ENCODE data around the gene CDK11B. TPM values are rescaled to one million over a fixed set of nuclear protein-coding genes. Genes with fewer than 3 reads are reported as not detected.
"Not testable (repeated sequence)": the region's sequence is repeated elsewhere in the genome, so short reads cannot be mapped to it uniquely, and the experiment has no call there.

The CDK11B gene
- total RNA-seq, 4 donors from 2014 or later: 6.8 to 28.5 (median 11.8) TPM

GRCh38 chr1:1637479-1637875 is 21.3 kb downstream of the CDK11B start:
- H3K27me3 ChIP-seq; H3K4me1 ChIP-seq; intact Hi-C loops (cut with DNase I; ENCODE audit: low total_unique reads); H3K4me3 ChIP-seq; H3K9me3 ChIP-seq; H3K36me3 ChIP-seq; H3K27ac ChIP-seq: not testable (repeated sequence)
- DNase-seq: peak in 1 of 2 donors; percentile 7

- H3K27ac ChIP-seq; DNase-seq; H3K4me3 ChIP-seq; H3K36me3 ChIP-seq; H3K9me3 ChIP-seq; H3K4me1 ChIP-seq; intact Hi-C loops (cut with DNase I; ENCODE audit: low total_unique reads); H3K27me3 ChIP-seq: not testable (repeated sequence)
Measured at GRCh38 chr1:1636621-1637478, 22.0 kb downstream of the CDK11B start.

- H3K9me3 ChIP-seq; H3K27ac ChIP-seq; H3K36me3 ChIP-seq; H3K4me3 ChIP-seq; H3K4me1 ChIP-seq; intact Hi-C loops (cut with DNase I; ENCODE audit: low total_unique reads): not testable (repeated sequence)
- H3K27me3 ChIP-seq: peaks cover 0 to 15% of the 10 kb centered on the region in 2 donors
- DNase-seq: peak in 1 of 2 donors; percentile 14
Measured at GRCh38 chr1:1634613-1635012, 24.2 kb downstream of the CDK11B start.

GRCh38 chr1:1633409-1633808 is 25.4 kb downstream of the CDK11B start:
- H3K27ac ChIP-seq; H3K36me3 ChIP-seq; DNase-seq; H3K4me1 ChIP-seq; intact Hi-C loops (cut with DNase I; ENCODE audit: low total_unique reads); H3K4me3 ChIP-seq; H3K9me3 ChIP-seq: not testable (repeated sequence)
- H3K27me3 ChIP-seq: peaks cover 0 to 15% of the 10 kb centered on the region in 2 donors

GRCh38 chr1:1631782-1632420 is 26.9 kb downstream of the CDK11B start, which contains the start of gene MMP23B:
Gene MMP23B, plus strand, starts transcription at chr1:1632173. Its CDS starts 46 bp downstream, at chr1:1632219.
- no peaks in the 10 kb centered on the region for H3K36me3 ChIP-seq
- no peak for TF ChIP-seq CTCF (IDR thresholded peaks at IDR 0.05)
- no peak for TF ChIP-seq POLR2A (IDR thresholded peaks at IDR 0.05)
- intact Hi-C loops (cut with DNase I; ENCODE audit: low total_unique reads): no loop called here
- H3K4me1 ChIP-seq: no peaks in the 10 kb centered on the region
- peak within 1 kb of the TSS; percentile 10 to 21 for H3K4me3 ChIP-seq
- no peaks in the 10 kb centered on the region for H3K9me3 ChIP-seq
- DNase-seq: no peak
- H3K27ac ChIP-seq: peak within 1 kb of the TSS; percentile 68 to 72
- peaks cover 0 to 15% of the 10 kb centered on the region in 2 donors for H3K27me3 ChIP-seq

GRCh38 chr1:1630965-1631781 is 27.6 kb downstream of the CDK11B start:
- Histone ChIP-seq H3K27ac (peak overlapping the region; percentile 68 to 72), H3K36me3 (no peaks in the 10 kb centered on the region), H3K4me3 (peak overlapping the region; percentile 14 to 21), H3K4me1 (no peaks in the 10 kb centered on the region), H3K9me3 (no peaks in the 10 kb centered on the region), H3K27me3 (peaks cover 0 to 15% of the 10 kb centered on the region in 2 donors)
- DNase-seq: peak in 1 of 2 donors; percentile 85
- intact Hi-C loops (cut with DNase I; ENCODE audit: low total_unique reads): no loop called here
- TF ChIP-seq POLR2A (IDR thresholded peaks at IDR 0.05): no peak
- TF ChIP-seq CTCF (IDR thresholded peaks at IDR 0.05): no peak
